ENCODE data around the gene ZBTB17.
"Not testable (repeated sequence)": the region's sequence is repeated elsewhere in the genome, so short reads cannot be mapped to it uniquely, and the experiment has no call there.

Gene ZBTB17

DNA sequence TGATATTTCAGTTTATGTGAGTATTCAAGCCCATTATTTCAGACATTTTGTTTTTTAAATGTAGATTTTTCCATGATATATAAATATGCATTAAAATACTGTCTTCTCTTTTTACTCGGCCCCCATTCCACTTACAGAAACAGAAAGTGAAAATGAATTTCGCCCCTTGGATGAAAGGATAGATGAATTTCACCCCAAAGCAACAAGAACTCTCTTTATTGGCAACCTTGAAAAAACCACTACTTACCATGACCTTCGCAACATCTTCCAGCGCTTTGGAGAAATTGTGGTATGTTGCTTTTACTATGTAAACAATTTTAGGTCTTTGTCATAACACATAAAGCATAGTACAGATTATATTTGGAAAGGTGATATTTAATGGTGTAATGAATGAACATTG lies 59.9 kb downstream of the ZBTB17 start:
- peaks cover 9% of the 10 kb centered on the region for H4K20me1 ChIP-seq (ENCODE audit: control insufficient read depth, insufficient read depth, low read depth, low read length)
- H3K4me1 ChIP-seq (ENCODE audit: control insufficient read depth, low read length) = peaks cover 25% of the 10 kb centered on the region
- H3K27ac ChIP-seq (ENCODE audit: low read depth, low read length) = no peak overlapping the region
- peaks cover 6% of the 10 kb centered on the region; the same call in 1 of the 2 replicates for H3F3A ChIP-seq (ENCODE audit: control insufficient read depth, insufficient read depth)
- no peak overlapping the region for H3K4me2 ChIP-seq (ENCODE audit: low read length)
- TF ChIP-seq EZH2phosphoT487 (IDR thresholded peaks at IDR 0.05; ENCODE audit: borderline replicate concordance, low read length) (no peak), CTCF (IDR thresholded peaks at IDR 0.05; ENCODE audit: low read depth, low read length, poor library complexity, severe bottlenecking) (no peak)
- H3K4me3 ChIP-seq (ENCODE audit: low read length) = no peak overlapping the region
- peaks cover 89% of the 10 kb centered on the region for H3K36me3 ChIP-seq (ENCODE audit: control insufficient read depth, low read length)
- H3K27me3 ChIP-seq (ENCODE audit: control insufficient read depth, low read length) = no peaks in the 10 kb centered on the region
- H3K9me3 ChIP-seq (ENCODE audit: control insufficient read depth, insufficient read depth, low read length) = no peaks in the 10 kb centered on the region
- no peaks in the 10 kb centered on the region for H3K9me2 ChIP-seq (replicated peaks; ENCODE audit: control insufficient read depth, low read length)
- H3K79me2 ChIP-seq (ENCODE audit: control insufficient read depth, low read length) = peaks cover 85% of the 10 kb centered on the region

DNA sequence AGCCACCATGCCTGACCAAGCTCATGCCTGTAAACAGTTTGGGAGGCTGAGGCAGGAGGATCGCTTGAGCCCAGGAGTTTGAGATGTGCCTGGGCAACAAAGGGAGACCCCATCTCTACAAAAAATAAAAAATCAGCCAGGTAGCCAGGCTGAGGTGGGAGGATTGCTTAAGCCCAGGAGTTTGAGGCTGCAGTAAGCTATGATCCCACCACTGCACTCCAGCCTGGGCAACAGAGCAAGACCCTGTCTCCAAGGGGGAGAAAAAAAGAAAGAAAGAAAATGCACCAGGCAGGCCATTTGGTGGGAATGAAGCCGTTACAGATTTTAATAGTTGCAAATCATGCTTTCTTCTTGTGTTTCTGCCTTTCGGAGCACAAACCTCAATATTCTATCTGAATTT lies 62.3 kb downstream of the ZBTB17 start:
- H3K4me3 ChIP-seq (ENCODE audit: low read length); H3K27ac ChIP-seq (ENCODE audit: low read depth, low read length); H3K9me3 ChIP-seq (ENCODE audit: control insufficient read depth, insufficient read depth, low read length); H3K9me2 ChIP-seq (replicated peaks; ENCODE audit: control insufficient read depth, low read length); H3K4me2 ChIP-seq (ENCODE audit: low read length); H3K27me3 ChIP-seq (ENCODE audit: control insufficient read depth, low read length): not testable (repeated sequence)
- Histone ChIP-seq H3K4me1 (ENCODE audit: control insufficient read depth, low read length) (peaks cover 25% of the 10 kb centered on the region), H3K36me3 (ENCODE audit: control insufficient read depth, low read length) (peaks cover 90% of the 10 kb centered on the region), H3F3A (ENCODE audit: control insufficient read depth, insufficient read depth) (peaks cover 17% of the 10 kb centered on the region), H4K20me1 (ENCODE audit: control insufficient read depth, insufficient read depth, low read depth, low read length) (peaks cover 19% of the 10 kb centered on the region), H3K79me2 (ENCODE audit: control insufficient read depth, low read length) (peaks cover 94% of the 10 kb centered on the region)

- Histone ChIP-seq H3K79me2 (ENCODE audit: control insufficient read depth, low read length) (peaks cover 97% of the 10 kb centered on the region), H3K4me1 (ENCODE audit: control insufficient read depth, low read length) (peaks cover 18% of the 10 kb centered on the region), H3K4me3 (ENCODE audit: low read length) (no peak overlapping the region), H3K9me2 (replicated peaks; ENCODE audit: control insufficient read depth, low read length) (no peaks in the 10 kb centered on the region), H3K27ac (ENCODE audit: low read depth, low read length) (no peak overlapping the region), H3K36me3 (ENCODE audit: control insufficient read depth, low read length) (peaks cover 93% of the 10 kb centered on the region), H4K20me1 (ENCODE audit: control insufficient read depth, insufficient read depth, low read depth, low read length) (peaks cover 15% of the 10 kb centered on the region), H3F3A (ENCODE audit: control insufficient read depth, insufficient read depth) (peaks cover 14% of the 10 kb centered on the region; the same call in 1 of the 2 replicates), H3K27me3 (ENCODE audit: control insufficient read depth, low read length) (no peaks in the 10 kb centered on the region), H3K4me2 (ENCODE audit: low read length) (no peak overlapping the region), H3K9me3 (ENCODE audit: control insufficient read depth, insufficient read depth, low read length) (no peaks in the 10 kb centered on the region)
- TF ChIP-seq CTCF (IDR thresholded peaks at IDR 0.05; ENCODE audit: low read depth, low read length, poor library complexity, severe bottlenecking) (no peak), EZH2phosphoT487 (IDR thresholded peaks at IDR 0.05; ENCODE audit: borderline replicate concordance, low read length) (no peak)
Measured at GRCh38 chr1:15911927-15912326, 64.0 kb downstream of the ZBTB17 start.

DNA sequence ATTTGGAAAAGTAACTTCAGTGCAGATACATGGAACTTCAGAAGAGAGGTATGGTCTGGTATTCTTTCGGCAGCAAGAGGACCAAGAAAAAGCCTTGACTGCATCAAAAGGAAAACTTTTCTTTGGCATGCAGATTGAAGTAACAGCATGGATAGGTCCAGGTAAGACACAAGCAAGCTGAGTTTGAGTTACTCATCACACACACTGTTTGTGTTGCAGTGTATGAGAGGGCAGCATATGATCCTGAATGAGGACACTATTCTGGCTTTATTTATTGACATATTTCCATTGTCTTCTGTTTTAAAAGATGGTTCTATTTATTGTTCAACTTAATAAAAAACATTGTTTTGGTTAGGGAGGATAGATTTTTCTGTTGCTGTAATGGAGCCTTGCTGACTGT lies 64.8 kb downstream of the ZBTB17 start:
- H3F3A ChIP-seq (ENCODE audit: control insufficient read depth, insufficient read depth) = peaks cover 14% of the 10 kb centered on the region; the same call in 1 of the 2 replicates
- H3K9me3 ChIP-seq (ENCODE audit: control insufficient read depth, insufficient read depth, low read length) = no peaks in the 10 kb centered on the region
- no peak for TF ChIP-seq CTCF (IDR thresholded peaks at IDR 0.05; ENCODE audit: low read depth, low read length, poor library complexity, severe bottlenecking)
- no peak for TF ChIP-seq EZH2phosphoT487 (IDR thresholded peaks at IDR 0.05; ENCODE audit: borderline replicate concordance, low read length)
- H4K20me1 ChIP-seq (ENCODE audit: control insufficient read depth, insufficient read depth, low read depth, low read length) = peaks cover 15% of the 10 kb centered on the region
- H3K9me2 ChIP-seq (replicated peaks; ENCODE audit: control insufficient read depth, low read length) = no peaks in the 10 kb centered on the region
- no peak overlapping the region for H3K4me3 ChIP-seq (ENCODE audit: low read length)
- peaks cover 97% of the 10 kb centered on the region for H3K79me2 ChIP-seq (ENCODE audit: control insufficient read depth, low read length)
- H3K36me3 ChIP-seq (ENCODE audit: control insufficient read depth, low read length) = peaks cover 88% of the 10 kb centered on the region
- no peaks in the 10 kb centered on the region for H3K27me3 ChIP-seq (ENCODE audit: control insufficient read depth, low read length)
- H3K4me2 ChIP-seq (ENCODE audit: low read length) = no peak overlapping the region
- H3K4me1 ChIP-seq (ENCODE audit: control insufficient read depth, low read length) = peaks cover 10% of the 10 kb centered on the region
- H3K27ac ChIP-seq (ENCODE audit: low read depth, low read length) = no peak overlapping the region

All from DOHH2 (cell line).